CD14-positive monocyte (primary cell): Measurements from ENCODE around the gene APC2. TPM values are rescaled to one million over a fixed set of nuclear protein-coding genes. Genes with fewer than 3 reads are reported as not detected.

Experiments
- DNase-seq, 3 donors: peaks; one replicate each; pipeline ENCODE4 v3.0.0-alpha.2; 2011 to 2022
- H2AFZ ChIP-seq: 2 replicates; pipeline ENCODE4 v1.6.0; 2012; ENCODE audit warnings: mild to moderate bottlenecking, low read depth, low read length, inconsistent platforms; ENCODE audit not compliant: insufficient read depth, poor library complexity, severe bottlenecking
- H3K27ac ChIP-seq, 2 donors: 1 replicate in 1 of 2; 2 replicates in 1 of 2; pipeline ENCODE4 v1.5.1; 2012 to 2013; ENCODE audit warnings: low read length in 2 of 2, control low read depth in 1 of 2, inconsistent platforms in 1 of 2, low read depth in 1 of 2, mild to moderate bottlenecking in 1 of 2
- H3K27me3 ChIP-seq, 2 donors: one replicate each; pipeline versions ENCODE4 v1.6.0 to v1.6.1; 2011 to 2013; ENCODE audit warnings: low read length in 2 of 2; ENCODE audit not compliant: control insufficient read depth in 2 of 2, insufficient read depth in 2 of 2
- H3K36me3 ChIP-seq, 2 donors: replicated peaks in 1 of 2; 1 replicate in 1 of 2; 2 replicates in 1 of 2; pipeline versions ENCODE4 v1.5.1 to v1.6.1; 2012 to 2013; ENCODE audit warnings: low read length in 2 of 2, control low read depth in 1 of 2, inconsistent platforms in 1 of 2, mild to moderate bottlenecking in 1 of 2; ENCODE audit not compliant: insufficient read depth in 2 of 2, control insufficient read depth in 1 of 2
- H3K4me1 ChIP-seq, 2 donors: 1 replicate in 1 of 2; 2 replicates in 1 of 2; pipeline versions ENCODE4 v1.5.1 to v1.6.1; 2012 to 2013; ENCODE audit warnings: low read length in 2 of 2, control low read depth in 1 of 2, inconsistent platforms in 1 of 2, mild to moderate bottlenecking in 1 of 2, moderate library complexity in 1 of 2; ENCODE audit not compliant: insufficient read depth in 2 of 2, control insufficient read depth in 1 of 2
- H3K4me2 ChIP-seq: replicated peaks from 2 replicates; pipeline ENCODE3; 2012; ENCODE audit warnings: low read length, moderate library complexity, mild to moderate bottlenecking; ENCODE audit not compliant: poor library complexity, severe bottlenecking; ENCODE audit errors: extremely low read depth
- H3K4me3 ChIP-seq, 3 experiments: fragments of 200-600 bp in 1 of 3; sonication (generic) in 1 of 3; replicated peaks in 1 of 3; 1 replicate in 2 of 3; 2 replicates in 1 of 3; pipeline ENCODE4 v1.5.1; 2011 to 2013; ENCODE audit warnings: low read length in 3 of 3, mild to moderate bottlenecking in 3 of 3, control low read depth in 2 of 3, low read depth in 2 of 3, inconsistent platforms in 1 of 3, moderate library complexity in 1 of 3
- H3K79me2 ChIP-seq: 2 replicates; pipeline ENCODE4 v1.6.0; 2012; ENCODE audit warnings: mild to moderate bottlenecking, control low read depth, inconsistent platforms, low read length, moderate library complexity; ENCODE audit not compliant: insufficient read depth
- H3K9ac ChIP-seq: 2 replicates; pipeline ENCODE4 v1.6.0; 2017; ENCODE audit warnings: low read length, mild to moderate bottlenecking; ENCODE audit not compliant: insufficient read depth, poor library complexity, severe bottlenecking
- H3K9me3 ChIP-seq, 2 donors: replicated peaks in 1 of 2; 1 replicate in 1 of 2; 2 replicates in 1 of 2; pipeline versions ENCODE4 v1.5.1 to v1.6.1; 2012 to 2013; ENCODE audit warnings: low read length in 2 of 2, control low read depth in 1 of 2; ENCODE audit not compliant: control insufficient read depth in 1 of 2, insufficient read depth in 1 of 2
- H4K20me1 ChIP-seq: 2 replicates; pipeline ENCODE4 v1.6.0; 2012; ENCODE audit warnings: mild to moderate bottlenecking, low read length, control low read depth, moderate library complexity; ENCODE audit not compliant: insufficient read depth
- H3K27ac Mint-ChIP-seq, 7 donors: one replicate each; pipeline ENCODE4 v1.8.0; 2020; ENCODE audit warnings: mild to moderate bottlenecking in 7 of 7, mixed read lengths in 7 of 7, moderate library complexity in 6 of 7, inconsistent platforms in 2 of 7
- H3K27me3 Mint-ChIP-seq, 3 donors: one replicate each; pipeline ENCODE4 v1.8.0; 2021 to 2022; ENCODE audit warnings: low read depth in 3 of 3, mild to moderate bottlenecking in 3 of 3, mixed read lengths in 3 of 3, moderate library complexity in 3 of 3, inconsistent platforms in 1 of 3
- H3K36me3 Mint-ChIP-seq, 2 donors: one replicate each; pipeline ENCODE4 v1.8.0; 2020; ENCODE audit warnings: mixed read lengths in 2 of 2, inconsistent platforms in 1 of 2, mild to moderate bottlenecking in 1 of 2
- H3K4me1 Mint-ChIP-seq: one replicate; pipeline ENCODE4 v1.8.0; 2020; ENCODE audit warnings: mild to moderate bottlenecking, mixed read lengths
- H3K4me3 Mint-ChIP-seq, 2 donors: one replicate each; pipeline ENCODE4 v1.8.0; 2020; ENCODE audit warnings: mild to moderate bottlenecking in 2 of 2, mixed read lengths in 2 of 2, moderate library complexity in 1 of 2
- H3K9me3 Mint-ChIP-seq, 7 donors: one replicate each; pipeline ENCODE4 v1.8.0; 2020 to 2022; ENCODE audit warnings: mixed read lengths in 7 of 7, mild to moderate bottlenecking in 6 of 7, moderate library complexity in 6 of 7, inconsistent platforms in 2 of 7
- WGBS: methylation state at CpG from one replicate; pipeline ENCODE4 v1.1.5; 2013; ENCODE audit warnings: missing lambda C conversion rate; ENCODE audit not compliant: insufficient coverage; 5-methylcytosine and 5-hydroxymethylcytosine counted together
- intact Hi-C, 2 donors: fragments of 100-400 bp; cut with micrococcal nuclease; formaldehyde crosslinking; loops; one replicate each; pipeline versions ENCODE4 v1.15.0 to v1.15.1; 2023
- polyA plus RNA-seq, 3 donors: library from polyadenylated mRNA; depleted of rRNA in 1 of 3; unstranded in 2 of 3; stranded (reverse) in 1 of 3; fragments of 300-500 nt in 2 of 3; fragments of >200 nt in 1 of 3; fragmentation: Illumina TruSeq in 2 of 3; gene quantifications; 1 replicate in 2 of 3; 2 replicates in 1 of 3; pipeline ENCODE4 v1.2.3, GENCODE V29; 2012 to 2021
- TF ChIP-seq, protein P1 (sequence below): fragments of 200-600 bp; IDR thresholded peaks from one replicate; pipeline ENCODE4 v1.8.0; 2022; ENCODE audit warnings: antibody characterized with exemption, mild to moderate bottlenecking

APC2 gene
- polyA plus RNA-seq, 3 donors = 0.04 TPM; not detected in 2

DNA sequence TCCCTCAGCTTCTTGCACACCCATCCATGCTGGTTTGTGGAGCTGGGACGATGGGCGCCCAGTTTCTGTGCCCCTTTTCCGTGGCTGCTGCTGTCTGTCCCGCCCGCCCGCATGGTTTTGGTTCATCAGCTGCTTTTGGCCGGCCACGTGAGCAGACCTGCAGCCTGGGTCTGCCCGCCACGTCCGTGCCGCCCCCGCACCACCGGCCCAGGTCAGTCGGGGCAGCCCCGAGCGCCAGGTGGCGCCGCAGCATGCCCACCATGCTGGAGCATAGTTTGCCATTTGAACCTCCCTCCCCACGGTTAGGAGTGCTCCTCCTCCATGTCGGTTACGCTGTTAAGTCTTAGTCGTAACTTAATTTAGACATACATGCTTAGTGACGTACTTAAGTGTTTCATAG is 27.0 kb upstream of the APC2 start:
- Mint-ChIP-seq H3K9me3 (no peaks in the 10 kb centered on the region), H3K4me1 (no peaks in the 10 kb centered on the region), H3K27me3 (no peaks in the 10 kb centered on the region), H3K27ac (no peak overlapping the region), H3K4me3 (no peak overlapping the region), H3K36me3 (peaks cover 68 to 91% of the 10 kb centered on the region in 2 donors)
- intact Hi-C loops = no loop called here
- Histone ChIP-seq H3K4me1 (no peaks in the 10 kb centered on the region), H3K27me3 (no peaks in the 10 kb centered on the region), H3K4me2 (no peak overlapping the region), H4K20me1 (peaks cover 96% of the 10 kb centered on the region), H2AFZ (no peak overlapping the region), H3K36me3 (peaks cover 90 to 97% of the 10 kb centered on the region in 2 donors), H3K9ac (no peak overlapping the region), H3K79me2 (peaks cover 58% of the 10 kb centered on the region), H3K4me3 (no peak overlapping the region), H3K27ac (no peak overlapping the region), H3K9me3 (no peaks in the 10 kb centered on the region)
- DNase-seq = no peak
- WGBS = 97% methylated on average over 17 of the region's 24 CpGs
- TF ChIP-seq, protein P1, sequence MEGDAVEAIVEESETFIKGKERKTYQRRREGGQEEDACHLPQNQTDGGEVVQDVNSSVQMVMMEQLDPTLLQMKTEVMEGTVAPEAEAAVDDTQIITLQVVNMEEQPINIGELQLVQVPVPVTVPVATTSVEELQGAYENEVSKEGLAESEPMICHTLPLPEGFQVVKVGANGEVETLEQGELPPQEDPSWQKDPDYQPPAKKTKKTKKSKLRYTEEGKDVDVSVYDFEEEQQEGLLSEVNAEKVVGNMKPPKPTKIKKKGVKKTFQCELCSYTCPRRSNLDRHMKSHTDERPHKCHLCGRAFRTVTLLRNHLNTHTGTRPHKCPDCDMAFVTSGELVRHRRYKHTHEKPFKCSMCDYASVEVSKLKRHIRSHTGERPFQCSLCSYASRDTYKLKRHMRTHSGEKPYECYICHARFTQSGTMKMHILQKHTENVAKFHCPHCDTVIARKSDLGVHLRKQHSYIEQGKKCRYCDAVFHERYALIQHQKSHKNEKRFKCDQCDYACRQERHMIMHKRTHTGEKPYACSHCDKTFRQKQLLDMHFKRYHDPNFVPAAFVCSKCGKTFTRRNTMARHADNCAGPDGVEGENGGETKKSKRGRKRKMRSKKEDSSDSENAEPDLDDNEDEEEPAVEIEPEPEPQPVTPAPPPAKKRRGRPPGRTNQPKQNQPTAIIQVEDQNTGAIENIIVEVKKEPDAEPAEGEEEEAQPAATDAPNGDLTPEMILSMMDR = no peak

DNA sequence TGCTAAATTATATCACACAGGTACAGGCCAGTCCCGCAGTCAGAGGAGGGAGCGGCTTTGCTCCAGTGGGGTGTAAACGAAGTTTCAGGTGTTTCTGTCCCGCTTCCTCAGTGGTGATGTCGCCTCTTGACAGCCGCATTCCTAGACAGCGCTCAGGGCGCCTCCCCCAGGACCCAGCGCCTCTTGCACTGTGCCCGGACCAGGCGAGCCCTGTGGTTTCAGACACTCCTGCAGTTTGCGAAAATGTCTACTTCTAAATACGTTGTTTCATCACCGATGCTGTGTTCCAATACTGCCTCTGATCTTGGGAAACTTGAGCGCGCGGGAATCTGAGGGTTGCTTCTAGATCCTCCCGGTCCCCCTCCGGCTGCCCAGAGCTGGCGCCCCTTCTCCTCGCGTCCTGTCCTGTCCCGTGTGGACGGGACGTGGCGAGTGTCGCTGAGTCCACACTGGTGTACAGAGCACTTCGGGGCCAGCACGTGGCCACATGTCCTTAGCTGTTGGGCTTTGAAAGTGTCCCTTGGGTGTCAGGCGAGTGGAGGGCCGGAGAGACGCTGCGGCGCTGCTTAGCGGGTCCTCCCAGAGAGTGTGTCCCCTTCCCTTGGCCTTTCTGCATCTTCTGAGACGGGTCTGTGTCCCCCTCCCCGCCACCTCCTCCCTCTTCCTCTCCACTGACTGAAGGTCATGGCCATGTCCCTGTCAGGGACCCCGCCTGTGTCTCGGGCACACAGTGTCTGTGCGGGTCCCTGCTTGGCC is 26.3 kb upstream of the APC2 start:
- peak overlapping the region in 1 of 7 donors; percentile 73 for H3K27ac Mint-ChIP-seq
- H3K79me2 ChIP-seq = peaks cover 51% of the 10 kb centered on the region
- intact Hi-C loops = no loop called here
- H3K4me2 ChIP-seq = no peak overlapping the region
- WGBS = 96% methylated on average over 33 of the region's 40 CpGs
- peaks cover 91 to 97% of the 10 kb centered on the region in 2 donors for H3K36me3 ChIP-seq
- no peaks in the 10 kb centered on the region for H3K9me3 ChIP-seq
- TF ChIP-seq, protein P1 = no peak
- H4K20me1 ChIP-seq = peaks cover 95% of the 10 kb centered on the region
- H3K27ac ChIP-seq = no peak overlapping the region
- no peak overlapping the region for H3K9ac ChIP-seq
- no peak for DNase-seq
- no peaks in the 10 kb centered on the region for H3K27me3 ChIP-seq
- no peaks in the 10 kb centered on the region for H3K4me1 Mint-ChIP-seq
- H3K4me3 Mint-ChIP-seq = no peak overlapping the region
- no peaks in the 10 kb centered on the region for H3K9me3 Mint-ChIP-seq
- H2AFZ ChIP-seq = no peak overlapping the region
- no peaks in the 10 kb centered on the region for H3K27me3 Mint-ChIP-seq
- H3K4me1 ChIP-seq = no peaks in the 10 kb centered on the region
- H3K4me3 ChIP-seq = no peak overlapping the region
- peaks cover 65 to 91% of the 10 kb centered on the region in 2 donors for H3K36me3 Mint-ChIP-seq
